ENCODE data around the gene MYOCD. TPM values are rescaled to one million over a fixed set of nuclear protein-coding genes. Genes with fewer than 3 reads are reported as not detected.

MYOCD gene
- total RNA-seq, 1 experiment from 2014 or later: 1.2 TPM

DNA sequence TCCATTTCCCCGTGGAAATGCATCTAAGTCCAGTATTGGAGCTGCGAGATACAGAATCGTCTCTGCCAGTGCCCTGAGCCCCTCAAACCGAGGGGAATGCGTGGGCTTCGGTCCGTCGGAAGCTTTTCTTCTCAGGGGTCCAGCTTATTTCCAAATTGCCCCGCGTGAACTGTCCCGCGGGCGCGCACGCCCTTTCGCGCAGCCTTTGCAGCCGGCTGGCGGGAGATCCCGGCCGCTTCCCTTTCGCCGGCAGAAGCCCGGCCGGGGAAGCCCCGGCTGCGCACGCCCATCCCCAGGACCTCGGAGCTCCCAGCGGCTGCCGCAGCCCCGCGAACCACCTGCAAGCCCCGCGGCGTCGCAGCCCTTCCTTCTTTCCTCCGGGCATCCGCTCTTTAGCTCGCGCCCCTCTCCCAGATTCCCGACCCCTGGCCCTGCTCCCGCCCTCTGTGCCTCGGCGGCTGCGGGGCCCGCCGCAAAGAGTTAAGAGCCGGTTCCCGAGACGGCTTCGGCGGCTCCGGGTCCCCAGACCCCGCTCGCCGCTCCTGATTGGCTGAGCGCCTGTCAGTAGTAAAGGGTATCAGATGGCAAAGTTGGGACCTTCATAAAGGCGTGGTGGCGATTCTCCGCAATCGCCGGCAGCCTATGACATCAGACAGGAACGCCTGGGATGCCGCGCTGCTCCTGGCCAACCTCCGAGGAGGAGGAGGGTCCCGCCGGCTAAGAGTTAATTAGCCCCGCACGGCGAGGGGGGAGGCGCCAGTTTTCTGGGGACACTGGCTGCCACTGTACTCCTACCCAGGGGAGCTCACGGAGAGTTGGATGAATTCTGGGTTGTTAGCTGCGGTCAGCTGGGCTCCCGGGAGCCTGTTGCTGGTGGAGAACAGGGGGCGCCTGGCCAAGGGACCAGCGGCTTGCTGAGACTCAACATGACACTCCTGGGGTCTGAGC lies at the start of gene MYOCD (continued):
- TF ChIP-seq, protein P1, sequence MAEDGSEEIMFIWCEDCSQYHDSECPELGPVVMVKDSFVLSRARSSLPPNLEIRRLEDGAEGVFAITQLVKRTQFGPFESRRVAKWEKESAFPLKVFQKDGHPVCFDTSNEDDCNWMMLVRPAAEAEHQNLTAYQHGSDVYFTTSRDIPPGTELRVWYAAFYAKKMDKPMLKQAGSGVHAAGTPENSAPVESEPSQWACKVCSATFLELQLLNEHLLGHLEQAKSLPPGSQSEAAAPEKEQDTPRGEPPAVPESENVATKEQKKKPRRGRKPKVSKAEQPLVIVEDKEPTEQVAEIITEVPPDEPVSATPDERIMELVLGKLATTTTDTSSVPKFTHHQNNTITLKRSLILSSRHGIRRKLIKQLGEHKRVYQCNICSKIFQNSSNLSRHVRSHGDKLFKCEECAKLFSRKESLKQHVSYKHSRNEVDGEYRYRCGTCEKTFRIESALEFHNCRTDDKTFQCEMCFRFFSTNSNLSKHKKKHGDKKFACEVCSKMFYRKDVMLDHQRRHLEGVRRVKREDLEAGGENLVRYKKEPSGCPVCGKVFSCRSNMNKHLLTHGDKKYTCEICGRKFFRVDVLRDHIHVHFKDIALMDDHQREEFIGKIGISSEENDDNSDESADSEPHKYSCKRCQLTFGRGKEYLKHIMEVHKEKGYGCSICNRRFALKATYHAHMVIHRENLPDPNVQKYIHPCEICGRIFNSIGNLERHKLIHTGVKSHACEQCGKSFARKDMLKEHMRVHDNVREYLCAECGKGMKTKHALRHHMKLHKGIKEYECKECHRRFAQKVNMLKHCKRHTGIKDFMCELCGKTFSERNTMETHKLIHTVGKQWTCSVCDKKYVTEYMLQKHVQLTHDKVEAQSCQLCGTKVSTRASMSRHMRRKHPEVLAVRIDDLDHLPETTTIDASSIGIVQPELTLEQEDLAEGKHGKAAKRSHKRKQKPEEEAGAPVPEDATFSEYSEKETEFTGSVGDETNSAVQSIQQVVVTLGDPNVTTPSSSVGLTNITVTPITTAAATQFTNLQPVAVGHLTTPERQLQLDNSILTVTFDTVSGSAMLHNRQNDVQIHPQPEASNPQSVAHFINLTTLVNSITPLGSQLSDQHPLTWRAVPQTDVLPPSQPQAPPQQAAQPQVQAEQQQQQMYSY (CRISPR knock-in tag; IDR thresholded peaks at IDR 0.05): peak; percentile 86
- TF ChIP-seq, protein P2, sequence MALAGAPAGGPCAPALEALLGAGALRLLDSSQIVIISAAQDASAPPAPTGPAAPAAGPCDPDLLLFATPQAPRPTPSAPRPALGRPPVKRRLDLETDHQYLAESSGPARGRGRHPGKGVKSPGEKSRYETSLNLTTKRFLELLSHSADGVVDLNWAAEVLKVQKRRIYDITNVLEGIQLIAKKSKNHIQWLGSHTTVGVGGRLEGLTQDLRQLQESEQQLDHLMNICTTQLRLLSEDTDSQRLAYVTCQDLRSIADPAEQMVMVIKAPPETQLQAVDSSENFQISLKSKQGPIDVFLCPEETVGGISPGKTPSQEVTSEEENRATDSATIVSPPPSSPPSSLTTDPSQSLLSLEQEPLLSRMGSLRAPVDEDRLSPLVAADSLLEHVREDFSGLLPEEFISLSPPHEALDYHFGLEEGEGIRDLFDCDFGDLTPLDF (CRISPR knock-in tag; IDR thresholded peaks at IDR 0.05): no peak
- TF ChIP-seq ZNF423 (CRISPR knock-in tag; IDR thresholded peaks at IDR 0.05): no peak
- TF ChIP-seq, protein P3, sequence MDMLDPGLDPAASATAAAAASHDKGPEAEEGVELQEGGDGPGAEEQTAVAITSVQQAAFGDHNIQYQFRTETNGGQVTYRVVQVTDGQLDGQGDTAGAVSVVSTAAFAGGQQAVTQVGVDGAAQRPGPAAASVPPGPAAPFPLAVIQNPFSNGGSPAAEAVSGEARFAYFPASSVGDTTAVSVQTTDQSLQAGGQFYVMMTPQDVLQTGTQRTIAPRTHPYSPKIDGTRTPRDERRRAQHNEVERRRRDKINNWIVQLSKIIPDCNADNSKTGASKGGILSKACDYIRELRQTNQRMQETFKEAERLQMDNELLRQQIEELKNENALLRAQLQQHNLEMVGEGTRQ (CRISPR knock-in tag; IDR thresholded peaks at IDR 0.05): 0 out of 2 replicates have a peak, but pooled peaks have one; percentile 7

DNA sequence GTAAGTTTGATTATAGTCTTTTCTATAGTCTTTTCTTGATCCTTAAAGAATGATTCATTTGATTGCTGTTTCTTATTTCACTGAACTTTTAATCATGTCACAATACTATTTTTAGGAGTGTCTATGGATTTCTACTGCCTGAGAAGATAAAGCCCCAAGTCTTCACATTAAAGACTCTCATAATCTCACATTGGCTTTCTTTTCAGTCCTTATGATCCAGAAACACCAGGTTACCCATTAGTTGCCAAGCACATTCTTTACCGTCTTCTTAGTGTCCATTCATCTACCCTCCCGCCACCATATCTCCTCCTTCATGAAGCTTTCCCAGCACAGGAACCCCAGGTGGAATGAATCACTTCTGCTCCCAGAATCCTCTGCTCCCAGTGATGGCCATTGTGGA lies 49.5 kb upstream of the MYOCD start:
- Mint-ChIP-seq H3K27me3 (ENCODE audit: low read depth) (no peaks in the 10 kb centered on the region; the same call in 1 of the 2 replicates), H3K4me1 (peaks cover 23% of the 10 kb centered on the region), H3K9me3 (no peaks in the 10 kb centered on the region), H3K27ac (no peak overlapping the region), H3K36me3 (no peaks in the 10 kb centered on the region), H3K4me3 (no peak overlapping the region)
- ChIA-PET CTCF (no interaction called here), POLR2A (no interaction called here)
- TF ChIP-seq, protein P4, sequence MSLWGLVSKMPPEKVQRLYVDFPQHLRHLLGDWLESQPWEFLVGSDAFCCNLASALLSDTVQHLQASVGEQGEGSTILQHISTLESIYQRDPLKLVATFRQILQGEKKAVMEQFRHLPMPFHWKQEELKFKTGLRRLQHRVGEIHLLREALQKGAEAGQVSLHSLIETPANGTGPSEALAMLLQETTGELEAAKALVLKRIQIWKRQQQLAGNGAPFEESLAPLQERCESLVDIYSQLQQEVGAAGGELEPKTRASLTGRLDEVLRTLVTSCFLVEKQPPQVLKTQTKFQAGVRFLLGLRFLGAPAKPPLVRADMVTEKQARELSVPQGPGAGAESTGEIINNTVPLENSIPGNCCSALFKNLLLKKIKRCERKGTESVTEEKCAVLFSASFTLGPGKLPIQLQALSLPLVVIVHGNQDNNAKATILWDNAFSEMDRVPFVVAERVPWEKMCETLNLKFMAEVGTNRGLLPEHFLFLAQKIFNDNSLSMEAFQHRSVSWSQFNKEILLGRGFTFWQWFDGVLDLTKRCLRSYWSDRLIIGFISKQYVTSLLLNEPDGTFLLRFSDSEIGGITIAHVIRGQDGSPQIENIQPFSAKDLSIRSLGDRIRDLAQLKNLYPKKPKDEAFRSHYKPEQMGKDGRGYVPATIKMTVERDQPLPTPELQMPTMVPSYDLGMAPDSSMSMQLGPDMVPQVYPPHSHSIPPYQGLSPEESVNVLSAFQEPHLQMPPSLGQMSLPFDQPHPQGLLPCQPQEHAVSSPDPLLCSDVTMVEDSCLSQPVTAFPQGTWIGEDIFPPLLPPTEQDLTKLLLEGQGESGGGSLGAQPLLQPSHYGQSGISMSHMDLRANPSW (CRISPR knock-in tag; conservative IDR thresholded peaks at IDR 0.05; ENCODE audit: low read depth): no peak
- no peak for TF ChIP-seq FOXJ3 (CRISPR knock-in tag; IDR thresholded peaks at IDR 0.05; ENCODE audit: borderline replicate concordance)
- TF ChIP-seq, protein P5, sequence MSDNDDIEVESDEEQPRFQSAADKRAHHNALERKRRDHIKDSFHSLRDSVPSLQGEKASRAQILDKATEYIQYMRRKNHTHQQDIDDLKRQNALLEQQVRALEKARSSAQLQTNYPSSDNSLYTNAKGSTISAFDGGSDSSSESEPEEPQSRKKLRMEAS (CRISPR knock-in tag; IDR thresholded peaks at IDR 0.05): no peak
- DNase-seq (ENCODE audit: low spot score) (no peak), ATAC-seq (no peak)

DNA sequence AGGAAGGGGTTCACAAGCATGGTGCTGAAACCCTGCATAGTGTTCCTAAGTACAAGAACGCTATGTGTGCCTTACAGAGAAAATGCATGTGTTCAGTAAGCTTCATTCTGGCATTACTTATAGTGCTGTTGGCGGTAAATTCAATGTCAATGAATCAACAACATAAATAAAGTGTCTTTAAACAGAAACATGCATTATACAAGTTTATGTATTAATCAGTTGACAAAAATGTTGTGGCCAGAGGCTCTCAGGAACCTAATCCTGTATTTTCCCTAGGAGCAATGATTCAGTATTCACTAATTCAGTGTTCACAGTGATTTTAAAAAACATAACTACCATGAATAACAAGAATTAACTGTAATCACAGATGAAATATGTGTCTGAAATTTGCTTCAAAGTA lies 47.1 kb upstream of the MYOCD start:
- ATAC-seq (no peak), DNase-seq (ENCODE audit: low spot score) (no peak)
- POLR2A ChIA-PET: no interaction called here
- Mint-ChIP-seq H3K4me1 (peaks cover 34% of the 10 kb centered on the region), H3K36me3 (no peaks in the 10 kb centered on the region), H3K9me3 (no peaks in the 10 kb centered on the region), H3K4me3 (no peak overlapping the region), H3K27me3 (ENCODE audit: low read depth) (no peaks in the 10 kb centered on the region), H3K27ac (no peak overlapping the region)
- CTCF ChIA-PET: no interaction called here
- TF ChIP-seq, protein P6, sequence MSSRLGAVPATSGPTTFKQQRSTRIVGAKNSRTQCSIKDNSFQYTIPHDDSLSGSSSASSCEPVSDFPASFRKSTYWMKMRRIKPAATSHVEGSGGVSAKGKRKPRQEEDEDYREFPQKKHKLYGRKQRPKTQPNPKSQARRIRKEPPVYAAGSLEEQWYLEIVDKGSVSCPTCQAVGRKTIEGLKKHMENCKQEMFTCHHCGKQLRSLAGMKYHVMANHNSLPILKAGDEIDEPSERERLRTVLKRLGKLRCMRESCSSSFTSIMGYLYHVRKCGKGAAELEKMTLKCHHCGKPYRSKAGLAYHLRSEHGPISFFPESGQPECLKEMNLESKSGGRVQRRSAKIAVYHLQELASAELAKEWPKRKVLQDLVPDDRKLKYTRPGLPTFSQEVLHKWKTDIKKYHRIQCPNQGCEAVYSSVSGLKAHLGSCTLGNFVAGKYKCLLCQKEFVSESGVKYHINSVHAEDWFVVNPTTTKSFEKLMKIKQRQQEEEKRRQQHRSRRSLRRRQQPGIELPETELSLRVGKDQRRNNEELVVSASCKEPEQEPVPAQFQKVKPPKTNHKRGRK (CRISPR knock-in tag; IDR thresholded peaks at IDR 0.05; ENCODE audit: borderline replicate concordance): no peak
- TF ChIP-seq SOX15 (CRISPR knock-in tag; IDR thresholded peaks at IDR 0.05) (no peak), EMX1 (CRISPR knock-in tag; IDR thresholded peaks at IDR 0.05) (no peak), ZNF317 (CRISPR knock-in tag; IDR thresholded peaks at IDR 0.05; ENCODE audit: borderline replicate concordance, low read depth) (no peak), IRF2 (CRISPR knock-in tag; IDR thresholded peaks at IDR 0.05; ENCODE audit: borderline replicate concordance, low read depth) (no peak), KAT7 (CRISPR knock-in tag; IDR thresholded peaks at IDR 0.05; ENCODE audit: borderline replicate concordance) (no peak), TEAD1 (CRISPR knock-in tag; IDR thresholded peaks at IDR 0.05) (no peak), ATF1 (CRISPR knock-in tag; IDR thresholded peaks at IDR 0.05) (no peak)
- TF ChIP-seq, protein P7, sequence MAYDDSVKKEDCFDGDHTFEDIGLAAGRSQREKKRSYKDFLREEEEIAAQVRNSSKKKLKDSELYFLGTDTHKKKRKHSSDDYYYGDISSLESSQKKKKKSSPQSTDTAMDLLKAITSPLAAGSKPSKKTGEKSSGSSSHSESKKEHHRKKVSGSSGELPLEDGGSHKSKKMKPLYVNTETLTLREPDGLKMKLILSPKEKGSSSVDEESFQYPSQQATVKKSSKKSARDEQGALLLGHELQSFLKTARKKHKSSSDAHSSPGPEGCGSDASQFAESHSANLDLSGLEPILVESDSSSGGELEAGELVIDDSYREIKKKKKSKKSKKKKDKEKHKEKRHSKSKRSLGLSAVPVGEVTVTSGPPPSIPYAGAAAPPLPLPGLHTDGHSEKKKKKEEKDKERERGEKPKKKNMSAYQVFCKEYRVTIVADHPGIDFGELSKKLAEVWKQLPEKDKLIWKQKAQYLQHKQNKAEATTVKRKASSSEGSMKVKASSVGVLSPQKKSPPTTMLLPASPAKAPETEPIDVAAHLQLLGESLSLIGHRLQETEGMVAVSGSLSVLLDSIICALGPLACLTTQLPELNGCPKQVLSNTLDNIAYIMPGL (CRISPR knock-in tag; IDR thresholded peaks at IDR 0.05): no peak
- TF ChIP-seq, protein P8, sequence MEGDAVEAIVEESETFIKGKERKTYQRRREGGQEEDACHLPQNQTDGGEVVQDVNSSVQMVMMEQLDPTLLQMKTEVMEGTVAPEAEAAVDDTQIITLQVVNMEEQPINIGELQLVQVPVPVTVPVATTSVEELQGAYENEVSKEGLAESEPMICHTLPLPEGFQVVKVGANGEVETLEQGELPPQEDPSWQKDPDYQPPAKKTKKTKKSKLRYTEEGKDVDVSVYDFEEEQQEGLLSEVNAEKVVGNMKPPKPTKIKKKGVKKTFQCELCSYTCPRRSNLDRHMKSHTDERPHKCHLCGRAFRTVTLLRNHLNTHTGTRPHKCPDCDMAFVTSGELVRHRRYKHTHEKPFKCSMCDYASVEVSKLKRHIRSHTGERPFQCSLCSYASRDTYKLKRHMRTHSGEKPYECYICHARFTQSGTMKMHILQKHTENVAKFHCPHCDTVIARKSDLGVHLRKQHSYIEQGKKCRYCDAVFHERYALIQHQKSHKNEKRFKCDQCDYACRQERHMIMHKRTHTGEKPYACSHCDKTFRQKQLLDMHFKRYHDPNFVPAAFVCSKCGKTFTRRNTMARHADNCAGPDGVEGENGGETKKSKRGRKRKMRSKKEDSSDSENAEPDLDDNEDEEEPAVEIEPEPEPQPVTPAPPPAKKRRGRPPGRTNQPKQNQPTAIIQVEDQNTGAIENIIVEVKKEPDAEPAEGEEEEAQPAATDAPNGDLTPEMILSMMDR (IDR thresholded peaks at IDR 0.05): no peak
